HEK293 (cell line): ENCODE results near the gene TLDC2.

Source experiments
- SCRT2 ChIP-seq: fragments of 450-650 bp; formaldehyde crosslinking; IDR thresholded peaks from 2 replicates; pipeline ENCODE4 v1.5.1; 2016; ENCODE audit warnings: missing biosample characterization, missing genetic modification characterization
- ZNF138 ChIP-seq: fragments of 450-650 bp; formaldehyde crosslinking; IDR thresholded peaks from 2 replicates; pipeline ENCODE4 v1.5.1; 2016; ENCODE audit warnings: missing biosample characterization, missing genetic modification characterization, borderline replicate concordance
- ZNF175 ChIP-seq: fragments of 450-650 bp; formaldehyde crosslinking; IDR thresholded peaks from 2 replicates; pipeline ENCODE4 v1.5.1; 2016; ENCODE audit warnings: missing biosample characterization, missing genetic modification characterization
- ZNF211 ChIP-seq: fragments of 450-650 bp; formaldehyde crosslinking; IDR thresholded peaks from 2 replicates; pipeline ENCODE4 v1.5.1; 2016; ENCODE audit warnings: low read depth, missing biosample characterization, missing genetic modification characterization
- ZNF544 ChIP-seq: fragments of 450-650 bp; formaldehyde crosslinking; IDR thresholded peaks from 2 replicates; pipeline ENCODE4 v1.5.0; 2017; ENCODE audit warnings: missing biosample characterization, missing genetic modification characterization
- ZNF629 ChIP-seq: fragments of 450-650 bp; formaldehyde crosslinking; IDR thresholded peaks from 2 replicates; pipeline ENCODE4 v1.5.1; 2017; ENCODE audit warnings: missing biosample characterization, missing genetic modification characterization
- ZNF660 ChIP-seq: fragments of 450-650 bp; IDR thresholded peaks from 2 replicates; pipeline ENCODE4 v1.5.1; 2018; ENCODE audit warnings: missing biosample characterization, mild to moderate bottlenecking, missing genetic modification characterization
- ZNF670 ChIP-seq: fragments of 450-650 bp; formaldehyde crosslinking; IDR thresholded peaks from 2 replicates; pipeline ENCODE4 v1.5.1; 2016; ENCODE audit warnings: missing biosample characterization, missing genetic modification characterization, low read depth
- TF ChIP-seq, protein P1 (sequence below): IDR thresholded peaks from 2 replicates; pipeline ENCODE4 v1.6.1; 2011; ENCODE audit warnings: mild to moderate bottlenecking, low read depth, low read length, borderline replicate concordance
- TF ChIP-seq, protein P2 (sequence below): fragments of 450-650 bp; formaldehyde crosslinking; IDR thresholded peaks from 2 replicates; pipeline ENCODE4 v1.5.1; 2016; ENCODE audit warnings: missing biosample characterization, missing genetic modification characterization
- TF ChIP-seq, protein P3 (sequence below): fragments of 450-650 bp; formaldehyde crosslinking; IDR thresholded peaks from 2 replicates; pipeline ENCODE4 v1.5.1; 2016; ENCODE audit warnings: missing biosample characterization, missing genetic modification characterization, low read depth
- TF ChIP-seq, protein P4 (sequence below): fragments of 450-650 bp; formaldehyde crosslinking; IDR thresholded peaks from 2 replicates; pipeline ENCODE4 v1.5.1; 2016; ENCODE audit warnings: missing biosample characterization, missing genetic modification characterization

DNA sequence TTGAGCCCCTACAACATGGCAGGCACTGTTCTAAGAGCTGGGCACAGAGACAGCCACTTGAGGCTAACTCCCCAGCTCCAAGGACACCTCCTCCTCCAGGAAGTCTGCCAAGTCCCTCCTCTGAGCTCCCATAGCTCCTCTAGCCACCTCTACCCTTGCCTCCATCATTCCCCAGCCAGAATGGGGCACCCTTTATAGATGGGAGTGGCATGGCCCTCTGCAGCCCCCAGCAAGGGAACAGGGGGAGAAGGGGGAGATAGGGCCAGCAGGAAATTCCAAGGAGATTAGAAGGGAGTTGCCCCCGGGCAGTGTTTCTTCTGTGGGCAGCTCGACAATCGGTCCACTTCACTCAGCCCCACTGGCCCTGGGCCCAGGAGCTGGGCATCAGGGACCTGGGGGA is 19.7 kb upstream of the TLDC2 start:
- TF ChIP-seq, protein P1, sequence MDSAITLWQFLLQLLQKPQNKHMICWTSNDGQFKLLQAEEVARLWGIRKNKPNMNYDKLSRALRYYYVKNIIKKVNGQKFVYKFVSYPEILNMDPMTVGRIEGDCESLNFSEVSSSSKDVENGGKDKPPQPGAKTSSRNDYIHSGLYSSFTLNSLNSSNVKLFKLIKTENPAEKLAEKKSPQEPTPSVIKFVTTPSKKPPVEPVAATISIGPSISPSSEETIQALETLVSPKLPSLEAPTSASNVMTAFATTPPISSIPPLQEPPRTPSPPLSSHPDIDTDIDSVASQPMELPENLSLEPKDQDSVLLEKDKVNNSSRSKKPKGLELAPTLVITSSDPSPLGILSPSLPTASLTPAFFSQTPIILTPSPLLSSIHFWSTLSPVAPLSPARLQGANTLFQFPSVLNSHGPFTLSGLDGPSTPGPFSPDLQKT = no peak
- TF ChIP-seq ZNF175 (no peak), ZNF629 (tag by site-specific recombination) (no peak), ZNF138 (no peak), ZNF211 (no peak), SCRT2 (tag by site-specific recombination) (no peak), ZNF544 (tag by site-specific recombination) (no peak), ZNF660 (tag by site-specific recombination) (no peak), ZNF670 (tag by site-specific recombination) (no peak)
- TF ChIP-seq, protein P2, sequence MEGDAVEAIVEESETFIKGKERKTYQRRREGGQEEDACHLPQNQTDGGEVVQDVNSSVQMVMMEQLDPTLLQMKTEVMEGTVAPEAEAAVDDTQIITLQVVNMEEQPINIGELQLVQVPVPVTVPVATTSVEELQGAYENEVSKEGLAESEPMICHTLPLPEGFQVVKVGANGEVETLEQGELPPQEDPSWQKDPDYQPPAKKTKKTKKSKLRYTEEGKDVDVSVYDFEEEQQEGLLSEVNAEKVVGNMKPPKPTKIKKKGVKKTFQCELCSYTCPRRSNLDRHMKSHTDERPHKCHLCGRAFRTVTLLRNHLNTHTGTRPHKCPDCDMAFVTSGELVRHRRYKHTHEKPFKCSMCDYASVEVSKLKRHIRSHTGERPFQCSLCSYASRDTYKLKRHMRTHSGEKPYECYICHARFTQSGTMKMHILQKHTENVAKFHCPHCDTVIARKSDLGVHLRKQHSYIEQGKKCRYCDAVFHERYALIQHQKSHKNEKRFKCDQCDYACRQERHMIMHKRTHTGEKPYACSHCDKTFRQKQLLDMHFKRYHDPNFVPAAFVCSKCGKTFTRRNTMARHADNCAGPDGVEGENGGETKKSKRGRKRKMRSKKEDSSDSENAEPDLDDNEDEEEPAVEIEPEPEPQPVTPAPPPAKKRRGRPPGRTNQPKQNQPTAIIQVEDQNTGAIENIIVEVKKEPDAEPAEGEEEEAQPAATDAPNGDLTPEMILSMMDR (tag by site-specific recombination) = no peak
- TF ChIP-seq, protein P3, sequence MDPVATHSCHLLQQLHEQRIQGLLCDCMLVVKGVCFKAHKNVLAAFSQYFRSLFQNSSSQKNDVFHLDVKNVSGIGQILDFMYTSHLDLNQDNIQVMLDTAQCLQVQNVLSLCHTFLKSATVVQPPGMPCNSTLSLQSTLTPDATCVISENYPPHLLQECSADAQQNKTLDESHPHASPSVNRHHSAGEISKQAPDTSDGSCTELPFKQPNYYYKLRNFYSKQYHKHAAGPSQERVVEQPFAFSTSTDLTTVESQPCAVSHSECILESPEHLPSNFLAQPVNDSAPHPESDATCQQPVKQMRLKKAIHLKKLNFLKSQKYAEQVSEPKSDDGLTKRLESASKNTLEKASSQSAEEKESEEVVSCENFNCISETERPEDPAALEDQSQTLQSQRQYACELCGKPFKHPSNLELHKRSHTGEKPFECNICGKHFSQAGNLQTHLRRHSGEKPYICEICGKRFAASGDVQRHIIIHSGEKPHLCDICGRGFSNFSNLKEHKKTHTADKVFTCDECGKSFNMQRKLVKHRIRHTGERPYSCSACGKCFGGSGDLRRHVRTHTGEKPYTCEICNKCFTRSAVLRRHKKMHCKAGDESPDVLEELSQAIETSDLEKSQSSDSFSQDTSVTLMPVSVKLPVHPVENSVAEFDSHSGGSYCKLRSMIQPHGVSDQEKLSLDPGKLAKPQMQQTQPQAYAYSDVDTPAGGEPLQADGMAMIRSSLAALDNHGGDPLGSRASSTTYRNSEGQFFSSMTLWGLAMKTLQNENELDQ (tag by site-specific recombination) = no peak
- TF ChIP-seq, protein P4, sequence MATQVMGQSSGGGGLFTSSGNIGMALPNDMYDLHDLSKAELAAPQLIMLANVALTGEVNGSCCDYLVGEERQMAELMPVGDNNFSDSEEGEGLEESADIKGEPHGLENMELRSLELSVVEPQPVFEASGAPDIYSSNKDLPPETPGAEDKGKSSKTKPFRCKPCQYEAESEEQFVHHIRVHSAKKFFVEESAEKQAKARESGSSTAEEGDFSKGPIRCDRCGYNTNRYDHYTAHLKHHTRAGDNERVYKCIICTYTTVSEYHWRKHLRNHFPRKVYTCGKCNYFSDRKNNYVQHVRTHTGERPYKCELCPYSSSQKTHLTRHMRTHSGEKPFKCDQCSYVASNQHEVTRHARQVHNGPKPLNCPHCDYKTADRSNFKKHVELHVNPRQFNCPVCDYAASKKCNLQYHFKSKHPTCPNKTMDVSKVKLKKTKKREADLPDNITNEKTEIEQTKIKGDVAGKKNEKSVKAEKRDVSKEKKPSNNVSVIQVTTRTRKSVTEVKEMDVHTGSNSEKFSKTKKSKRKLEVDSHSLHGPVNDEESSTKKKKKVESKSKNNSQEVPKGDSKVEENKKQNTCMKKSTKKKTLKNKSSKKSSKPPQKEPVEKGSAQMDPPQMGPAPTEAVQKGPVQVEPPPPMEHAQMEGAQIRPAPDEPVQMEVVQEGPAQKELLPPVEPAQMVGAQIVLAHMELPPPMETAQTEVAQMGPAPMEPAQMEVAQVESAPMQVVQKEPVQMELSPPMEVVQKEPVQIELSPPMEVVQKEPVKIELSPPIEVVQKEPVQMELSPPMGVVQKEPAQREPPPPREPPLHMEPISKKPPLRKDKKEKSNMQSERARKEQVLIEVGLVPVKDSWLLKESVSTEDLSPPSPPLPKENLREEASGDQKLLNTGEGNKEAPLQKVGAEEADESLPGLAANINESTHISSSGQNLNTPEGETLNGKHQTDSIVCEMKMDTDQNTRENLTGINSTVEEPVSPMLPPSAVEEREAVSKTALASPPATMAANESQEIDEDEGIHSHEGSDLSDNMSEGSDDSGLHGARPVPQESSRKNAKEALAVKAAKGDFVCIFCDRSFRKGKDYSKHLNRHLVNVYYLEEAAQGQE (tag by site-specific recombination) = no peak
